BJ (cell line): ENCODE results near the gene TBPL2. TPM values are rescaled to one million over a fixed set of nuclear protein-coding genes. Genes with fewer than 3 reads are reported as not detected.

Source experiments
- CTCF ChIA-PET: fragments of 350-600 bp; formaldehyde crosslinking; extraction: SDS; loops from one replicate; lab custom pipeline; 2021; ENCODE audit warnings: antibody characterized with exemption, inconsistent platforms; lab: Yijun Ruan, JAX
- POLR2A ChIA-PET: fragments of 300-600 bp; sonication (Branson Sonifier 250); formaldehyde crosslinking; extraction: SDS; loops from one replicate; lab custom pipeline; 2021; ENCODE audit warnings: antibody characterized with exemption; lab: Charles Lee
- DNase-seq: peaks from one replicate; pipeline ENCODE4 v3.0.0-alpha.2; 2011; ENCODE audit warnings: low read depth
- H3K27me3 ChIP-seq: 2 replicates; pipeline ENCODE4 v1.6.0; 2011; ENCODE audit warnings: low read length; ENCODE audit not compliant: control insufficient read depth, insufficient read depth
- H3K36me3 ChIP-seq: 2 replicates; pipeline ENCODE4 v1.5.1; 2011; ENCODE audit warnings: low read length; ENCODE audit not compliant: control insufficient read depth, insufficient read depth
- H3K4me3 ChIP-seq: 2 replicates; pipeline ENCODE4 v1.5.1; 2011; ENCODE audit warnings: low read depth, mild to moderate bottlenecking, control low read depth, low read length
- CTCF ChIP-seq: IDR thresholded peaks from 2 replicates; pipeline ENCODE4 v1.5.1; 2011; ENCODE audit warnings: low read depth, mild to moderate bottlenecking, control low read depth, inconsistent platforms, low read length, moderate library complexity; ENCODE audit not compliant: insufficient read depth
- polyA plus RNA-seq: library from polyadenylated mRNA; depleted of rRNA; stranded (reverse); fragments of >200 nt; gene quantifications from 2 replicates; pipeline ENCODE4 v1.2.3, GENCODE V29; 2011

The TBPL2 gene
- polyA plus RNA-seq, 1 experiment: not detected

- no peaks in the 10 kb centered on the region for H3K36me3 ChIP-seq
- no peak overlapping the region for H3K4me3 ChIP-seq
- no peak for DNase-seq
- ChIA-PET CTCF (interaction anchor here (0.6 to 1.4 kb wide), 3 partner anchors 10 to 1072 kb away, joined by 3 to 7 read pairs (median 4); no protein-coding TSS in a partner anchor), POLR2A (no interaction called here)
- no peak for TF ChIP-seq CTCF
- H3K27me3 ChIP-seq: peaks cover under 1% of the 10 kb centered on the region; the same call in 1 of the 2 replicates
Observed at GRCh38 chr14:55419663-55420062, 20.8 kb downstream of the TBPL2 start.

- no peak for TF ChIP-seq CTCF
- no peak overlapping the region for H3K4me3 ChIP-seq
- ChIA-PET POLR2A (no interaction called here), CTCF (interaction anchor here (1.2 to 3.3 kb wide), 4 partner anchors 9 to 19 kb away, joined by 3 to 20 read pairs (median 4); no protein-coding TSS in a partner anchor)
- H3K27me3 ChIP-seq: peaks cover 1% of the 10 kb centered on the region; the same call in 1 of the 2 replicates
- H3K36me3 ChIP-seq: no peaks in the 10 kb centered on the region
- no peak for DNase-seq
Observed at GRCh38 chr14:55418411-55418810, 22.0 kb downstream of the TBPL2 start.

- CTCF ChIA-PET: interaction anchor here (0.8 to 3.3 kb wide), 6 partner anchors 10 to 257 kb away, joined by 3 to 20 read pairs (median 3); no protein-coding TSS in a partner anchor
- POLR2A ChIA-PET: no interaction called here
Observed at GRCh38 chr14:55417955-55418354, 22.5 kb downstream of the TBPL2 start.

GRCh38 chr14:55416866-55417265 lies 23.6 kb downstream of the TBPL2 start:
- no peak for DNase-seq
- POLR2A ChIA-PET: no interaction called here
- Histone ChIP-seq H3K4me3 (no peak overlapping the region), H3K36me3 (no peaks in the 10 kb centered on the region), H3K27me3 (peaks cover 1% of the 10 kb centered on the region; the same call in 1 of the 2 replicates)
- CTCF ChIA-PET: interaction anchor here (0.8 to 3.3 kb wide), 6 partner anchors 11 to 1058 kb away, joined by 3 to 20 read pairs (median 4); no protein-coding TSS in a partner anchor
- TF ChIP-seq CTCF: peak; percentile 28

More at GRCh38 chr14:55417955-55418354, 22.5 kb downstream of the TBPL2 start:
- no peaks in the 10 kb centered on the region for H3K36me3 ChIP-seq
- DNase-seq: no peak
- H3K27me3 ChIP-seq: peaks cover 1% of the 10 kb centered on the region; the same call in 1 of the 2 replicates
- TF ChIP-seq CTCF: no peak
- H3K4me3 ChIP-seq: no peak overlapping the region

- Histone ChIP-seq H3K27me3 (0 out of 2 replicates have a peak, but pooled peaks cover 1% of the 10 kb centered on the region), H3K4me3 (no peak overlapping the region), H3K36me3 (no peaks in the 10 kb centered on the region)
- POLR2A ChIA-PET: no interaction called here
- CTCF ChIA-PET: interaction anchor here (1.7 kb wide), 1 partner anchor 10 kb away, joined by 8 read pairs; no protein-coding TSS in a partner anchor
- no peak for DNase-seq
- TF ChIP-seq CTCF: no peak
Observed at GRCh38 chr14:55414551-55414950, 25.9 kb downstream of the TBPL2 start.
